HEK293 (cell line): ENCODE data around the gene MTHFD1L.

ENCODE experiments used
- CTCF ChIA-PET: fragments of 350-600 bp; formaldehyde crosslinking; extraction: SDS; loops from one replicate; lab custom pipeline; 2021; ENCODE audit warnings: antibody characterized with exemption; lab: Yijun Ruan, JAX
- POLR2A ChIA-PET: fragments of 300-600 bp; formaldehyde crosslinking; extraction: SDS; loops from one replicate; lab custom pipeline; 2020; ENCODE audit warnings: antibody characterized with exemption, inconsistent platforms; lab: Yijun Ruan, JAX
- H3K27ac ChIP-seq: fragments of 200-500 bp; sonication (Bioruptor generic); 2 replicates; pipeline ENCODE4 v1.5.1; 2014; ENCODE audit warnings: low read depth, low read length, control low read depth, inconsistent platforms; ENCODE audit errors: extremely low read depth
- H3K36me3 ChIP-seq, 2 experiments: fragments of 200-500 bp in 1 of 2; sonication (Bioruptor generic) in 1 of 2; 1 replicate in 1 of 2; 2 replicates in 1 of 2; pipeline ENCODE4 v1.5.1; 2014 to 2017; ENCODE audit warnings: inconsistent platforms in 2 of 2, low read length in 2 of 2; ENCODE audit not compliant: control insufficient read depth in 2 of 2, insufficient read depth in 1 of 2
- H3K4me1 ChIP-seq: fragments of 200-500 bp; sonication (Bioruptor generic); 2 replicates; pipeline ENCODE4 v1.5.1; 2014; ENCODE audit warnings: mild to moderate bottlenecking, low read length, inconsistent platforms; ENCODE audit not compliant: control insufficient read depth, insufficient read depth
- H3K4me3 ChIP-seq: 2 replicates; pipeline ENCODE4 v1.5.1; 2011; ENCODE audit warnings: low read depth, mild to moderate bottlenecking, control low read depth, low read length, moderate library complexity
- H3K9me3 ChIP-seq: fragments of 200-500 bp; sonication (Bioruptor generic); 2 replicates; pipeline ENCODE4 v1.5.1; 2014; ENCODE audit warnings: low read depth, low read length, inconsistent platforms; ENCODE audit not compliant: control insufficient read depth, insufficient read depth
- BCL11A ChIP-seq: fragments of 450-650 bp; formaldehyde crosslinking; IDR thresholded peaks from 2 replicates; pipeline ENCODE4 v1.5.1; 2016; ENCODE audit warnings: low read depth, missing biosample characterization, missing genetic modification characterization
- ZFP37 ChIP-seq: fragments of 450-650 bp; formaldehyde crosslinking; IDR thresholded peaks from 2 replicates; pipeline ENCODE4 v1.5.1; 2016; ENCODE audit warnings: missing biosample characterization, missing genetic modification characterization
- ZNF2 ChIP-seq: fragments of 450-650 bp; formaldehyde crosslinking; IDR thresholded peaks from 2 replicates; pipeline ENCODE4 v1.5.1; 2016; ENCODE audit warnings: missing biosample characterization, missing genetic modification characterization
- ZNF221 ChIP-seq: fragments of 450-650 bp; formaldehyde crosslinking; IDR thresholded peaks from 2 replicates; pipeline ENCODE4 v1.5.1; 2017; ENCODE audit warnings: missing biosample characterization, missing genetic modification characterization, borderline replicate concordance
- ZNF223 ChIP-seq: fragments of 450-650 bp; formaldehyde crosslinking; IDR thresholded peaks from 2 replicates; pipeline ENCODE4 v1.5.1; 2016; ENCODE audit warnings: missing biosample characterization, missing genetic modification characterization
- ZNF600 ChIP-seq: fragments of 450-650 bp; formaldehyde crosslinking; IDR thresholded peaks from 2 replicates; pipeline ENCODE4 v1.5.1; 2016; ENCODE audit warnings: missing biosample characterization, missing genetic modification characterization
- ZNF610 ChIP-seq: fragments of 450-650 bp; formaldehyde crosslinking; IDR thresholded peaks from 2 replicates; pipeline ENCODE4 v1.5.1; 2016; ENCODE audit warnings: missing biosample characterization, missing genetic modification characterization, borderline replicate concordance
- ZSCAN23 ChIP-seq: fragments of 450-650 bp; formaldehyde crosslinking; IDR thresholded peaks from 2 replicates; pipeline ENCODE4 v1.5.1; 2016; ENCODE audit warnings: missing biosample characterization, missing genetic modification characterization
- TF ChIP-seq, protein P1 (sequence below): fragments of 450-650 bp; IDR thresholded peaks from 2 replicates; pipeline ENCODE4 v1.5.1; 2018; ENCODE audit warnings: missing biosample characterization, missing genetic modification characterization
- TF ChIP-seq, protein P2 (sequence below): fragments of 450-650 bp; formaldehyde crosslinking; IDR thresholded peaks from 2 replicates; pipeline ENCODE4 v1.5.1; 2016; ENCODE audit warnings: missing biosample characterization, missing genetic modification characterization
- TF ChIP-seq, protein P3 (sequence below): fragments of 450-650 bp; formaldehyde crosslinking; optimal IDR thresholded peaks from 2 replicates; pipeline ENCODE3; 2016; ENCODE audit warnings: missing biosample characterization, mild to moderate bottlenecking, missing genetic modification characterization
- TF ChIP-seq, protein P4 (sequence below): IDR thresholded peaks from 2 replicates; pipeline ENCODE4 v1.6.1; 2011; ENCODE audit warnings: mild to moderate bottlenecking, low read depth, low read length, borderline replicate concordance

Gene MTHFD1L

DNA sequence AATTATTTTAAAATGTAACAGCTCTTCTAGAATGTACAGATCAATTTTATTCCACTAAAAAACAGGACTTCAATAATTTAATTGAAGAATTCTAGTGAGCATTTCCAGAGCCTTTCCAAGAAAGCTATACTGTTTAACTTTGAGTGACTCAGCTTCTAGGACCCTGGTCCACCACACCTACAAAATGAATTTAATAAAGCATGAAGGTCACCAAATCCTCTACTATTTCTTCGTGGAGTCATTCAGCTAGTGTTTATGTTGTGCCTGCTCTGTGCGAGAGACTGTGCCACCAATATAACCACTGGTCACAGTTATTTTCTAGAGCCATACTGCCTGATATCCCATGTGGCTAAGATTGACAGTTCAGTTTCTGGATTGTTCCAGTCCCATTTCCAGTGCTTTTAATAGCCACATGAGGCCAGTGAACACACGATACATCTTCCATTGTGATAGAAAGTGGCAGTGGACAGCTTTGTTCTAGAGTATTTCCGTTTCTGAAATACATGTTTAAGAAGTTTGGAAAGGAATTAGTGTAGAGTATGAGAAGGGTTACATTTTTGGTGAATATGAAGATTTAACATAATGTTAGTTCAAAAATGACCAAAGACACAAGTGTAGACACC is 160.7 kb downstream of the MTHFD1L start:
- TF ChIP-seq ZSCAN23 (tag by site-specific recombination) (no peak), BCL11A (tag by site-specific recombination) (no peak), ZFP37 (tag by site-specific recombination) (no peak), ZNF610 (tag by site-specific recombination) (no peak), ZNF600 (tag by site-specific recombination) (no peak)
- TF ChIP-seq, protein P1, sequence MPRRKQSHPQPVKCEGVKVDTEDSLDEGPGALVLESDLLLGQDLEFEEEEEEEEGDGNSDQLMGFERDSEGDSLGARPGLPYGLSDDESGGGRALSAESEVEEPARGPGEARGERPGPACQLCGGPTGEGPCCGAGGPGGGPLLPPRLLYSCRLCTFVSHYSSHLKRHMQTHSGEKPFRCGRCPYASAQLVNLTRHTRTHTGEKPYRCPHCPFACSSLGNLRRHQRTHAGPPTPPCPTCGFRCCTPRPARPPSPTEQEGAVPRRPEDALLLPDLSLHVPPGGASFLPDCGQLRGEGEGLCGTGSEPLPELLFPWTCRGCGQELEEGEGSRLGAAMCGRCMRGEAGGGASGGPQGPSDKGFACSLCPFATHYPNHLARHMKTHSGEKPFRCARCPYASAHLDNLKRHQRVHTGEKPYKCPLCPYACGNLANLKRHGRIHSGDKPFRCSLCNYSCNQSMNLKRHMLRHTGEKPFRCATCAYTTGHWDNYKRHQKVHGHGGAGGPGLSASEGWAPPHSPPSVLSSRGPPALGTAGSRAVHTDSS (tag by site-specific recombination): no peak
- TF ChIP-seq, protein P2, sequence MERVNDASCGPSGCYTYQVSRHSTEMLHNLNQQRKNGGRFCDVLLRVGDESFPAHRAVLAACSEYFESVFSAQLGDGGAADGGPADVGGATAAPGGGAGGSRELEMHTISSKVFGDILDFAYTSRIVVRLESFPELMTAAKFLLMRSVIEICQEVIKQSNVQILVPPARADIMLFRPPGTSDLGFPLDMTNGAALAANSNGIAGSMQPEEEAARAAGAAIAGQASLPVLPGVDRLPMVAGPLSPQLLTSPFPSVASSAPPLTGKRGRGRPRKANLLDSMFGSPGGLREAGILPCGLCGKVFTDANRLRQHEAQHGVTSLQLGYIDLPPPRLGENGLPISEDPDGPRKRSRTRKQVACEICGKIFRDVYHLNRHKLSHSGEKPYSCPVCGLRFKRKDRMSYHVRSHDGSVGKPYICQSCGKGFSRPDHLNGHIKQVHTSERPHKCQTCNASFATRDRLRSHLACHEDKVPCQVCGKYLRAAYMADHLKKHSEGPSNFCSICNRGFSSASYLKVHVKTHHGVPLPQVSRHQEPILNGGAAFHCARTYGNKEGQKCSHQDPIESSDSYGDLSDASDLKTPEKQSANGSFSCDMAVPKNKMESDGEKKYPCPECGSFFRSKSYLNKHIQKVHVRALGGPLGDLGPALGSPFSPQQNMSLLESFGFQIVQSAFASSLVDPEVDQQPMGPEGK (tag by site-specific recombination): no peak
- TF ChIP-seq, protein P3, sequence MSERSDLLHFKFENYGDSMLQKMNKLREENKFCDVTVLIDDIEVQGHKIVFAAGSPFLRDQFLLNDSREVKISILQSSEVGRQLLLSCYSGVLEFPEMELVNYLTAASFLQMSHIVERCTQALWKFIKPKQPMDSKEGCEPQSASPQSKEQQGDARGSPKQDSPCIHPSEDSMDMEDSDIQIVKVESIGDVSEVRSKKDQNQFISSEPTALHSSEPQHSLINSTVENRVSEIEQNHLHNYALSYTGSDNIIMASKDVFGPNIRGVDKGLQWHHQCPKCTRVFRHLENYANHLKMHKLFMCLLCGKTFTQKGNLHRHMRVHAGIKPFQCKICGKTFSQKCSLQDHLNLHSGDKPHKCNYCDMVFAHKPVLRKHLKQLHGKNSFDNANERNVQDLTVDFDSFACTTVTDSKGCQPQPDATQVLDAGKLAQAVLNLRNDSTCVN (tag by site-specific recombination): no peak
- Histone ChIP-seq H3K4me3 (no peak overlapping the region), H3K4me1 (no peaks in the 10 kb centered on the region), H3K36me3 (peaks cover 0 to 7% of the 10 kb centered on the region in 2 experiments; a peak in 2 of 3 replicates), H3K27ac (no peak overlapping the region), H3K9me3 (no peaks in the 10 kb centered on the region)
- CTCF ChIA-PET: interaction anchor here (0.5 to 24.7 kb wide), 4 partner anchors 12 to 332 kb away, joined by 3 to 512 read pairs (median 28); no protein-coding TSS in a partner anchor
- POLR2A ChIA-PET: interaction anchor here (0.6 kb wide), 1 partner anchor 185 kb away, joined by 6 read pairs; no protein-coding TSS in a partner anchor

DNA sequence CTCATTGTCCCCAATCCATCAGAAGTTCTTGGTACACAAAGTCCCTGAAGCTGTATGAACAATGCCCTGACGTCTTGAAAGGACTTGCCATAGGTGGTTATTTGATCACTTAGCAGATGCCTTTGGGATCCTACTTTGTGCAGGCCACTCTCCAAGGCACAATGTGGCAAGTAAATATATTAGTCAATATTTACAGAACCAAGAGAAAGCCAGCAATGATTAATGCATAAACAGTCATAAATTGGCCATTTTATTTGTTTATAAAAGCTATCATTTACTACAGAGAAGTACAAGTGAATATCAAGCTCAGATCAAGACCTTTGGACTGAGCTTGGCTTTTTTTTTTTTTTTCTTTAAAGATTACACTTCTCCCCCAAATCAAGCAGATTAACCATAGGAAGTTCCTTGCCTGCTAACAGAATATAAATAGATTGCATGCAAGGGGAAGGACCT is 161.8 kb downstream of the MTHFD1L start:
- POLR2A ChIA-PET: interaction anchor here (0.6 kb wide), 1 partner anchor 310 kb away, joined by 3 read pairs; no protein-coding TSS in a partner anchor
- CTCF ChIA-PET: interaction anchor here (1.1 to 24.7 kb wide), 4 partner anchors 10 to 302 kb away, joined by 3 to 512 read pairs (median 28); no protein-coding TSS in a partner anchor
- Histone ChIP-seq H3K27ac (no peak overlapping the region), H3K4me3 (no peak overlapping the region), H3K4me1 (no peaks in the 10 kb centered on the region), H3K9me3 (no peaks in the 10 kb centered on the region), H3K36me3 (peaks cover 0 to 7% of the 10 kb centered on the region in 2 experiments; a peak in 2 of 3 replicates)
- TF ChIP-seq, protein P4, sequence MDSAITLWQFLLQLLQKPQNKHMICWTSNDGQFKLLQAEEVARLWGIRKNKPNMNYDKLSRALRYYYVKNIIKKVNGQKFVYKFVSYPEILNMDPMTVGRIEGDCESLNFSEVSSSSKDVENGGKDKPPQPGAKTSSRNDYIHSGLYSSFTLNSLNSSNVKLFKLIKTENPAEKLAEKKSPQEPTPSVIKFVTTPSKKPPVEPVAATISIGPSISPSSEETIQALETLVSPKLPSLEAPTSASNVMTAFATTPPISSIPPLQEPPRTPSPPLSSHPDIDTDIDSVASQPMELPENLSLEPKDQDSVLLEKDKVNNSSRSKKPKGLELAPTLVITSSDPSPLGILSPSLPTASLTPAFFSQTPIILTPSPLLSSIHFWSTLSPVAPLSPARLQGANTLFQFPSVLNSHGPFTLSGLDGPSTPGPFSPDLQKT: no peak
- no peak for TF ChIP-seq ZNF221 (tag by site-specific recombination)
- TF ChIP-seq ZNF2 (tag by site-specific recombination): no peak
- TF ChIP-seq ZNF223 (tag by site-specific recombination): no peak
- TF ChIP-seq, protein P1 (tag by site-specific recombination): no peak
